Neural progenitor cell (in vitro differentiated cells): ENCODE data around the gene WTAP. TPM values are rescaled to one million over a fixed set of nuclear protein-coding genes. Genes with fewer than 3 reads are reported as not detected.

Source experiments
- DNase-seq: peaks from one replicate; pipeline ENCODE4 v3.0.0-alpha.2; 2016; ENCODE audit warnings: low spot score
- H2AFZ ChIP-seq: fragments of 200-600 bp; sonication (generic); replicated peaks from 2 replicates; pipeline ENCODE4 v1.6.1; 2016; ENCODE audit warnings: antibody characterized with exemption
- H3F3A ChIP-seq: fragments of 200-600 bp; sonication (generic); 2 replicates; pipeline ENCODE4 v1.6.1; 2016; ENCODE audit warnings: antibody characterized with exemption, low read depth
- H3K27ac ChIP-seq: fragments of 200-600 bp; sonication (generic); 2 replicates; pipeline ENCODE4 v1.5.1; 2016; ENCODE audit warnings: mild to moderate bottlenecking
- H3K27me3 ChIP-seq: fragments of 200-600 bp; sonication (generic); 2 replicates; pipeline ENCODE4 v1.6.1; 2016; ENCODE audit warnings: mild to moderate bottlenecking, moderate library complexity
- H3K36me3 ChIP-seq: fragments of 200-600 bp; sonication (generic); 2 replicates; pipeline ENCODE4 v1.5.1; 2016
- H3K4me1 ChIP-seq: fragments of 200-600 bp; sonication (generic); 2 replicates; pipeline ENCODE4 v1.6.1; 2016; ENCODE audit warnings: mixed run types
- H3K4me2 ChIP-seq: fragments of 200-600 bp; sonication (generic); 2 replicates; pipeline ENCODE4 v1.6.1; 2016
- H3K4me3 ChIP-seq: fragments of 200-600 bp; sonication (generic); 2 replicates; pipeline ENCODE4 v1.5.1; 2016
- H3K79me2 ChIP-seq: fragments of 200-600 bp; sonication (generic); 2 replicates; pipeline ENCODE4 v1.6.1; 2016; ENCODE audit warnings: low read depth
- H3K9ac ChIP-seq: fragments of 200-600 bp; sonication (generic); 2 replicates; pipeline ENCODE4 v1.6.1; 2016
- H3K9me3 ChIP-seq: fragments of 200-600 bp; sonication (generic); 2 replicates; pipeline ENCODE4 v1.5.1; 2016; ENCODE audit warnings: low read depth
- H4K20me1 ChIP-seq: fragments of 200-600 bp; sonication (generic); 2 replicates; pipeline ENCODE4 v1.6.1; 2016; ENCODE audit warnings: low read depth
- H3K27ac Mint-ChIP-seq: 3 replicates; pipeline ENCODE4 v1.8.0; 2021; ENCODE audit warnings: mixed read lengths
- H3K27me3 Mint-ChIP-seq: 2 replicates; pipeline ENCODE4 v1.8.0; 2022; ENCODE audit warnings: low read depth, mild to moderate bottlenecking, inconsistent platforms, moderate library complexity, mixed read lengths; ENCODE audit not compliant: insufficient read depth
- H3K36me3 Mint-ChIP-seq: 3 replicates; pipeline ENCODE4 v1.8.0; 2021; ENCODE audit warnings: mixed read lengths
- H3K4me1 Mint-ChIP-seq: 3 replicates; pipeline ENCODE4 v1.8.0; 2021; ENCODE audit warnings: mixed read lengths
- H3K4me3 Mint-ChIP-seq: 3 replicates; pipeline ENCODE4 v1.8.0; 2021; ENCODE audit warnings: mild to moderate bottlenecking, moderate library complexity, mixed read lengths
- H3K9me3 Mint-ChIP-seq: 3 replicates; pipeline ENCODE4 v1.8.0; 2020; ENCODE audit warnings: mixed read lengths
- CTCF ChIP-seq: fragments of 200-600 bp; sonication (generic); IDR thresholded peaks from 2 replicates; pipeline ENCODE4 v1.5.1; 2017; ENCODE audit warnings: antibody characterized with exemption, mild to moderate bottlenecking
- EZH2 ChIP-seq: fragments of 200-600 bp; sonication (generic); IDR thresholded peaks from 2 replicates; pipeline ENCODE4 v1.6.1; 2017; ENCODE audit warnings: antibody characterized with exemption, mild to moderate bottlenecking, moderate library complexity
- EZH2phosphoT487 ChIP-seq: fragments of 200-600 bp; sonication (generic); IDR thresholded peaks from 2 replicates; pipeline ENCODE4 v1.6.1; 2017; ENCODE audit warnings: antibody characterized with exemption
- total RNA-seq: library from RNA; depleted of rRNA; stranded (reverse); fragments of >200 nt; gene quantifications from 2 replicates; pipeline ENCODE4 v1.2.3, GENCODE V29; 2015; ENCODE audit warnings: low replicate concordance

WTAP gene
- total RNA-seq, 1 donor from 2014 or later = 159 TPM

GRCh38 chr6:159739341-159739740, 12.0 kb downstream of the WTAP start:
- peaks cover 42% of the 10 kb centered on the region for H3K36me3 ChIP-seq
- no peaks in the 10 kb centered on the region for H3K4me1 ChIP-seq
- H3F3A ChIP-seq = peaks cover 9% of the 10 kb centered on the region
- H2AFZ ChIP-seq = no peak overlapping the region
- TF ChIP-seq EZH2phosphoT487 = no peak
- TF ChIP-seq CTCF = no peak
- no peak for TF ChIP-seq EZH2
- DNase-seq = no peak
- H3K79me2 ChIP-seq = peaks cover 100% of the 10 kb centered on the region
- no peak overlapping the region for H3K9ac ChIP-seq
- no peak overlapping the region for H3K4me3 ChIP-seq
- no peaks in the 10 kb centered on the region for H3K9me3 Mint-ChIP-seq
- no peak overlapping the region for H3K4me2 ChIP-seq
- no peaks in the 10 kb centered on the region for H3K27me3 ChIP-seq
- H3K27ac Mint-ChIP-seq = no peak overlapping the region
- H3K9me3 ChIP-seq = no peaks in the 10 kb centered on the region
- no peaks in the 10 kb centered on the region for H3K4me1 Mint-ChIP-seq
- H4K20me1 ChIP-seq = peaks cover 84% of the 10 kb centered on the region
- no peaks in the 10 kb centered on the region for H3K27me3 Mint-ChIP-seq
- H3K27ac ChIP-seq = no peak overlapping the region
- H3K36me3 Mint-ChIP-seq = peaks cover 24% of the 10 kb centered on the region
- H3K4me3 Mint-ChIP-seq = no peak overlapping the region

GRCh38 chr6:159742165-159742564, 14.9 kb downstream of the WTAP start:
- Histone ChIP-seq H3K79me2 (peaks cover 100% of the 10 kb centered on the region), H3K4me3 (no peak overlapping the region), H3K4me1 (no peaks in the 10 kb centered on the region), H3F3A (peaks cover 9% of the 10 kb centered on the region), H3K4me2 (no peak overlapping the region), H2AFZ (no peak overlapping the region), H3K27ac (no peak overlapping the region), H3K9me3 (no peaks in the 10 kb centered on the region), H3K36me3 (peaks cover 60% of the 10 kb centered on the region), H4K20me1 (peaks cover 83% of the 10 kb centered on the region), H3K27me3 (no peaks in the 10 kb centered on the region), H3K9ac (no peak overlapping the region)
- no peak overlapping the region for H3K27ac Mint-ChIP-seq
- H3K4me1 Mint-ChIP-seq = no peaks in the 10 kb centered on the region
- H3K27me3 Mint-ChIP-seq = no peaks in the 10 kb centered on the region
- H3K9me3 Mint-ChIP-seq = no peaks in the 10 kb centered on the region
- peaks cover 41% of the 10 kb centered on the region for H3K36me3 Mint-ChIP-seq
- TF ChIP-seq EZH2 (no peak), EZH2phosphoT487 (no peak), CTCF (no peak)
- DNase-seq = no peak
- H3K4me3 Mint-ChIP-seq = no peak overlapping the region

- Histone ChIP-seq H3K36me3 (peaks cover 58% of the 10 kb centered on the region), H4K20me1 (peaks cover 62% of the 10 kb centered on the region), H3F3A (peaks cover 4% of the 10 kb centered on the region), H3K27ac (no peak overlapping the region), H3K4me3 (no peak overlapping the region), H3K9me3 (no peaks in the 10 kb centered on the region), H3K4me2 (no peak overlapping the region), H2AFZ (no peak overlapping the region), H3K4me1 (no peaks in the 10 kb centered on the region), H3K79me2 (peaks cover 94% of the 10 kb centered on the region), H3K27me3 (no peaks in the 10 kb centered on the region), H3K9ac (no peak overlapping the region)
- Mint-ChIP-seq H3K27ac (no peak overlapping the region), H3K4me3 (no peak overlapping the region), H3K36me3 (peaks cover 49% of the 10 kb centered on the region), H3K27me3 (no peaks in the 10 kb centered on the region), H3K4me1 (no peaks in the 10 kb centered on the region), H3K9me3 (no peaks in the 10 kb centered on the region)
- TF ChIP-seq EZH2 = no peak
- no peak for TF ChIP-seq CTCF
- no peak for TF ChIP-seq EZH2phosphoT487
- no peak for DNase-seq
Observed at GRCh38 chr6:159745081-159745480, 17.8 kb downstream of the WTAP start.
